Globus pallidus (tissue), 1 donor: ENCODE results near the gene ATF7.
"Not testable (repeated sequence)": the region's sequence is repeated elsewhere in the genome, so short reads cannot be mapped to it uniquely, and the experiment has no call there.

Experiments used
- DNase-seq: peaks from one replicate; pipeline ENCODE4 v3.0.0-alpha.2; 2015; ENCODE audit warnings: low spot score

The ATF7 gene

DNA sequence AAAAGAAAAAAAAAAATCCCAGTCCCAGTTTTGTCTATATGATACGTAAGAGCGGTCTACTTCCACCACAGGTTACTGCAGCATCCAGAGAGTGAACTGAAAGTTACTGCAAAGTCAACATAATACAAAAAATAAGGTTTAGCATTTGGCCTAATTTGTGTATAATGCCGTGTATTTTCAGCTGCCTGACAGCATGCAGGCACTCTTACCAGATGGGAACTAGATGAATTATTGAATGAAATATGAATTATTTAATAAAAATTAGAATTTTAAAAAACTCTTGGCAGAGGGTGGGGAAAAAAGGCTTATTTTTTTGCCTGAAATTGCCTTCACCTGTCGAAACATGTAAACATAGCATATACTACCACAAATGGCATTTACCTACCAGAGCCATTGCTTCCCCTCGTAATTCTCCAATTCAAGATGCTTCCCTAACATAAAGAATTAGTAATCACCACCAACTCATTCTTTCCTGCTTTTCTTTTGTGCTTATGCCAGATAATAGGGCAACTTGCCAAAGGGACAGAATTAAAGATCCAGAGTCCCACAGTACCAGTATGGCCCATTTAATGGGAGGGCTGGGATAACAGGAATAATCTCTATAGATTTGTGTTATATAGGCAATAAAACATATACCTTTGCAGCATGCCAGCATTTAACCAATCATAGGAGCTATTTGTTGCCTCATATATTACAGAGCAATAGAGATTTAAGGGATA is 31.1 kb downstream of the ATF7 start:
- DNase-seq: no peak

DNA sequence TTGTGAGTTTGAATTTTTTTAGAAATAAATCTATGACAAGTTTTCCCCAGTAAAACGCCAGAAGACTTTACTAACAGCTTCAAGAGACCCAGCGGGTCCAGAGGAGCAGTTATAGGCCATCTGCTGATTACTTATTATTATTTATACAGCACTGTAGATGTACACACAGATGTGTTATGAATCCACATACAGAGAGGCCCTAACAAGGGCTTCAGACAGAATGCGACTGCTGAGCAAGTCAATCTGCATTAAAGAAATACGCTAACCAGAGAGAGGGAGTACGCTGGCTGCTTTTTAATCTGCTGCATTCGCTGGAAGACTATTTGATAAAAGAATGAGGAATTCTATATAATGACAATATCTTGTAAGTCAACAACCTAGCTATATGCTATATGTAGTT is 32.5 kb downstream of the ATF7 start:
- no peak for DNase-seq

- DNase-seq: no peak
Observed at GRCh38 chr12:53593031-53593430, 33.2 kb downstream of the ATF7 start.

GRCh38 chr12:53592426-53592825 is 33.8 kb downstream of the ATF7 start:
- DNase-seq: no peak

- DNase-seq: peak; percentile 77
Observed at GRCh38 chr12:53591301-53592206, 34.6 kb downstream of the ATF7 start.

GRCh38 chr12:53590652-53591051 is 35.5 kb downstream of the ATF7 start:
- DNase-seq: no peak

DNA sequence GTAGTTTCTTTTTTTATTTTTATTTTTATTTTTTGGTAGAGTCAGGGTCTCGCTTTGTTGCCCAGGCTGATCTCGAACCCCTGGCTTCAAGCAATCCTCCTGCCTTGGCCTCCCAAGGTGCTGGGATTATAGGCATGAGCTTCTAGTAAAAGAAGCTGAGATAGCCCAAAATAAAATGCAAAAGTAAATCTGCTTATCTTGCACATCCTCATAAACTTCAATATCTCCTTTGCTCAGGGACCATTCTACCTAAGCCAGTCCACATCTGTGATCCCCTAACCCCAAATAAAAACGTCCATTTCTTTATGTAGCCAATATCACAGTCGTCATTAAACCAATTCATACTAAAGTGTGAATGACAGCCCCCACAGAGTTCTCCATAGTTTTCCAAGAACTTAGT is 36.3 kb downstream of the ATF7 start:
- DNase-seq: no peak

DNA sequence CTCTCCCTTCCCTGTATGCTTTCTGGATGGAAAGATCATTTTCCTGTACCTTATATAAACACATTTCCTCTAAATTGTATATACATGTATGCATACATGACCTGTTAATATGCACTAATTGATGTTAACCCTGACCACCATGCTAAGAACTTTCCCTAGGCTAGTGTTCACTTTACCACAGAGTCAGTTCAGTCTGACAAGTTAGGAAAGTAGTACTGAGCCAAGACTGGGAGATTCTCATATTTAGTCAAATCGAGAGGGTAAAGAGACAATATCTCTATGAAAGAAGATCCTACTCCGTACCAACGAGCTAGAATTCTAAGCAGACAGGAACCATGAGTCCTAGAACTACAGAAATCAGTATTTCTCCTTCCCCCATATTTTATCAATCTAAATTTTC is 36.8 kb downstream of the ATF7 start:
- DNase-seq: no peak

GRCh38 chr12:53588123-53588522 is 38.1 kb downstream of the ATF7 start:
- DNase-seq: no peak

GRCh38 chr12:53586745-53587144 is 39.4 kb downstream of the ATF7 start:
- no peak for DNase-seq

DNA sequence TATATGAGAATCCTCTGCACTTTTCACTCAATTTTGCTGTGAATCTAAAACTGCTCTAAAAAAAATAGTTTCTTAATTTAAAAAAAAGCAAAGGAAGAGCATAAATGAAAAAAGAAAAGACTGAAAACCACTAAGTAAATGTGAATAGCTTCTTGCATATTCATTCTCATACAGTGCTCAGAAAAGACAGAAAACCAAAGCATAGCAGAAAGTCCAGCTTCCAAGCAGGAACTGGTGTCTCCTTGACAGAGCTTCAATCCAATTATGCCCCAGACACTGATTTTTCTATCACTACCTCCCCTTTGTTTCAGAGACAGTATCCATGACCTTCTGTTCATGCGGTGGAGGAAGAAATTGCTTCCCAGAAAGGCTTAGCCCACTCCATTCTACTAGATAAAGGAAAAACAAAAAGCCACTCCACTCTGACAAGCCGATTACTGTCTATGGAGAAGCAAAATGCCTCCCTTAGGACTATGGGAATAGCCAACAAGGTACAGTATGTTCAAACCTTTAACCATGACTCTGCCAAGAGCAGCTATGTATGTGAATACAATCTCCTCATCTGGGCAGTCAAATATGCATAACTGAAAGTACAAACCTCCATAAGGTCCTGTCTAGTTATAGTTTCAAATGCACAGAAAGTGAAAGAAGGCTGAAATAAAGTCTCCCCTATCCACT is 40.6 kb downstream of the ATF7 start:
- DNase-seq: no peak

GRCh38 chr12:53579545-53579955 is 46.6 kb downstream of the ATF7 start:
- DNase-seq: no peak

GRCh38 chr12:53578783-53579182 is 47.4 kb downstream of the ATF7 start:
- no peak for DNase-seq

DNA sequence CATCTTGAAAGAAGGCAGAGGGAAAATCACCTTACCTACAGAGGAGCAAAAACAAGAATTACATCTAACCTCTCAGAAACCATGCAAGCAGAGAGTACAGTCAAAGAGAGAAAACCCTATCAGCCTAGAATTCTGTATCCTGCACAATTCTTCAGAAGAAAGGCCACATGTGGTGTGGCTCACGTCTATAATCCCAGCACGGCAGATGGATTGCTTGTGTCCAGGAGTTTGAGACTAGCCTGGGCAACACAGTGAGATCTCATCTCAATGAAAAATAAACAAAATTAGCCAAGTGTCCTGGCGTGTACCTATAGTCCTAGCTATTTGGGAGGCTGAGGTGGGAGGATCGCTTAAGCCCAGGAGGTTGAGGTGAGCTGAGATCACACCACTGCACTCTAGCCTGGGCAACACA is 48.2 kb downstream of the ATF7 start:
- no peak for DNase-seq

GRCh38 chr12:53575502-53576249 is 50.5 kb downstream of the ATF7 start:
- no peak for DNase-seq

GRCh38 chr12:53572134-53572758 is 53.9 kb downstream of the ATF7 start:
- DNase-seq: no peak

DNA sequence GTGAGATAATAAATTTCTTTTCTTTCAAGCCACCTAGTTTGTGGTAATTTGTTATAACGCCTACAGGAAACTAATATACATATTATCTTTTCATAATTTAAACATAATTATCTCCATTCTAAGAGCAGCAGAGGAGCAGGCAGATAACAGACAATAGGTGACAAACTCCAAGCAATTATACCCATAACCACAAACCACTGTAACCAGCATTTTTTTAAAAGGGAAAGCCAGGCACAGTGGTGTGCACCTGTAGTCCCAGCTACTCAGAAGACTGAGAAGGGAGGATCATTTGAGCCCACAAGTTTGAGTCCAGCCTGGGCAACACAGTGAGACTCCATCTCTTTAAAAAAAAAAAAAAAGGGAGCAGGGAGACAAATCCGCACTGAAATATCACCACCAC is 54.9 kb downstream of the ATF7 start:
- no peak for DNase-seq

GRCh38 chr12:53568809-53569557 is 57.2 kb downstream of the ATF7 start:
- DNase-seq: no peak

DNA sequence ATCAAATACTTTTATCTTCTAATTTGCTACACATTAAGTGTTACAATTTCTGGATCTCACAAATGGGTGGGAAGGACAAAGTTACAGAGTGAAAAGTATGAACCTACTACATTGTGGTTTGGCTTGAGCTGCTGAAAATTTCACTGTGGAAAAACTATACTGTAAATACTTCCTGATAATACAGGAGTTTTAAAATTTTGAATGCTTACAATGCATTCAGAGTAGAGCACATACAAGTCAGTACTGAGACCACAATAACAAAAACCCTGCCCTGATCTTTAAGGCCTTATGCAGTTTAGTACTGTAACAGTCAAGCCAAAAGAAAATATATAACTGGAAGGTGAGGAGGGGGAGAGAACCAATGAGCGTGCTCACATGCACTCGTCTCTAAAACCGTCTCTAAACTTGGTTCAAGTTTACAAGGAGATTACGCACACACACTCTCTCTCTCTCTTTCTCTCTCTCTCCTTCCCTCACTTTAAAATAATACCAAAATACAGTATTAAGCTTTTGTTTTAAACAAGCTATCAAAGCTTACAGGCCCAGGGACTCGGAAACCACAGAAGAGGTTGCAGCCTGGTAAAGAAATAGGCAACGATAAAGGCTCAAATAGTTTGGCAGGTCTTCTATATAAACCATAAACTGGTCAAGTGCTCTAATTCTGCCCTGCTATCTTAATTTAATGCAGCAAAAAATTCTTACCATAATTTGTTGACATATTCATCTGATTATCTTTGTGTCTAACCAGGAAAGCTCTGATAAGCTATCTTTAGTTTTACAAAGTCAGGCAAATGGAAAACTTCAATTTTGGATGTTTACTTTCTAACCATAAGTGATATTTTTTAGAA is 58.0 kb downstream of the ATF7 start:
- no peak for DNase-seq

DNA sequence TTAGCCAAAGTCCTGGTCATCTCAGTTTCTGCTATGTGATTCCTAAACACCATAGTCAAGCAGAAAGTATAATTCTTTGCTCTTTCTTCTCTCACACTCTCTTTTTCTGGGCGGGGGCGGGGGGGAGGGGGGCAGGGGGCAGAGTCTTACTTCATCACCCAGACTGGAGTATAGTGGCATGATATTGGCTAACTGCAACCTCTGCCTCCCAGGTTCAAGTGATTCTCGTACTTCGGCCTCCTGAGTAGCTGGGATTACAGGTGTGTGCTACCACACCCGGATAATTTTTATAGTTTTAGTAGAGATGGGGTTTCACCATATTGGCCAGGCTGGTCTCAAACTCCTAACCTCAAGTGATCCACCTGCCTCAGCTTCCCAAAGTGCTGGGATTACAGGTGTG is 60.8 kb downstream of the ATF7 start:
- not testable (repeated sequence) for DNase-seq
